OCI-LY1 (cell line): ENCODE measurements around the gene CDK5R1.

ENCODE experiments used
- CTCF ChIP-seq: fragments of 200-600 bp; sonication (generic), shearing (Covaris generic); IDR thresholded peaks from 2 replicates; pipeline ENCODE4 v1.5.1; 2017; ENCODE audit warnings: mild to moderate bottlenecking, antibody characterized with exemption, low read length, moderate library complexity, mixed read lengths
- EZH2 ChIP-seq: fragments of 200-600 bp; sonication (generic), shearing (Covaris generic); IDR thresholded peaks from 2 replicates; pipeline ENCODE4 v1.8.0; 2017; ENCODE audit warnings: borderline replicate concordance, mixed run types, mild to moderate bottlenecking, antibody characterized with exemption, low read length, moderate library complexity, mixed read lengths

- TF ChIP-seq CTCF (no peak), EZH2 (no peak)
Measured at GRCh38 chr17:32488604-32489180, 1.9 kb downstream of the CDK5R1 start.
